Measurements from ENCODE around the gene NUTM2E. TPM values are rescaled to one million over a fixed set of nuclear protein-coding genes. Genes with fewer than 3 reads are reported as not detected.
"Not testable (repeated sequence)": the region's sequence is repeated elsewhere in the genome, so short reads cannot be mapped to it uniquely, and the experiment has no call there.

Gene NUTM2E
- total RNA-seq, 1 donor from 2014 or later: 0.06 TPM

DNA sequence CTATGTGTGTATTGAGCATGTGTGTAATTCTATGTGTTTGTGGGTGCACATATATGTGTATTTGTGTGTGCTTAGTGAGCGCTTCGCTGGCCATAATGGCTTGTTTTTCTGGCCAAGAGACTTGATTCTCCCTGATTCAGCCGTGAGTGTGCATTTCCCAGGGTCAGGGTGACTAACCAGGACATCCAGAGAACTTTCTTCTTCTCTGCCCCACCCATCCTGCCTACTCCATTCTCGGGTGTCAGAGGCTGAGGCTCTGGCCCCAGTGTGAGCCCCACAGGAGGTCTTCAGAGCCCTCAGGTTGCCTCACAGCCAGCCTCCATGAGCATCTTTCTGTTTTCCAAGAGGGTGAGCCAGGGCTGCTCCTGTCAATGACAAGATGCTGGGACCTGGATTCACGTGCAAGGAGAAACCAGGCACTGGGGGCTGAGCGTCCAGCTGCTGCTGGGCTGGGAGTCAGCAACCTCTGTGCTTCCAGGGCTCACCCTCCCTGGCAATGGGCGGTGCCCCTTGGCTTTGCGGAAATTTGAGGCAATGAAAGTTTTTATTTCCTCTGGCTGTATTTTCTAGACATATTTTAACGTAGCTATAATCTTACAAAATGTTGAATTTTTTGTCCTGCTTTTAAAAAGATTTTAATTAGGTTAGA is 40.5 kb downstream of the NUTM2E start:
- not testable (repeated sequence) for DNase-seq (ENCODE audit: low spot score)

DNA sequence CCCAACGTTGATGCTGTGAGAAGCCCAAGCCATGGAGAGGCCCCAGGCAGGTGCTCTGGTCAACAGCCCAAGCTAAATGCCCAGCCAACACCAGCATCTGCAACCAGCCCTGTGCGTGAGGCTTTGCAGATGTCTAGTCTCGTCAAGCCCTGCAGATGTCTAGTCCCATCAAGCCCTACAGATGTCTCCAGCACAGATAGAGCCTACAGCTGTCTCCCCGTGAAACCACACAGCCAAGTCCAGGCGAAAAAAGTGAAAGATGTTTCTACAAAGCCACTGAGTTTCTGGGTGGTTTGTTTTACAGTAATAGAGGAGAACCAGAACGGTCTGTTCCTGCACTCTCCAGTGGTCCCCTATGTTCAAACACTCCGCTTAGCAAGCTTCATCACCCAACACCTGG is 41.5 kb downstream of the NUTM2E start:
- not testable (repeated sequence) for DNase-seq (ENCODE audit: low spot score)

DNA sequence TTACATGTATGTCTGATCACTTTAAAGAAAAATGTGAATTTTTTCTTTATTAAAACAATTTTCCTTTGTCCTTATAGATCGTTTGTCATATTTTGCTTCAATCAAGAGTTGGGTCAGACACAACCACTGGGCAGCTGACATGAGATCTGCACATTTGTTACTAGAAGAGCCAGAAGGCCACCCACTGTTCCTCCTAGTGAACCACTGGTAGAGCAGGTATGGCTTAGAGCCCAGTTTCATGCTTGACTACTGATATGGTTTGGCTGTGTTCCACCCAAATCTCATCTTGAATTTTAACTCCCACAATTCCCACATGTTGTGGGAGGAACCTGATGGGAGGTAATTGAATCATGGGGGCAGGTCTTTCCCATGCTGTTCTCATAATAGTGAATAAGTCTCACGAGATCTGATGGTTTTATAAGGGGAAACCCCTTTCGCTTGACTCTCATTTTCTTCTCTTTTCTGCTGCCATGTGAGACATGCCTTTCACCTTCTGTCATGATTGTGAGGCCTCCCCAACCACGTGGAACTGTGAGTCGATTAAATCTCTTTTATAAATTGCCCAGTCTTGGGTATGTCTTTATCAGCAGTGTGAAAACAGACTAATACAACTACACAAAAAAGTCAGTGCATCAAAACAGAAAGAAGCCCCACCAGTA is 43.0 kb downstream of the NUTM2E start:
- not testable (repeated sequence) for DNase-seq (ENCODE audit: low spot score)

DNA sequence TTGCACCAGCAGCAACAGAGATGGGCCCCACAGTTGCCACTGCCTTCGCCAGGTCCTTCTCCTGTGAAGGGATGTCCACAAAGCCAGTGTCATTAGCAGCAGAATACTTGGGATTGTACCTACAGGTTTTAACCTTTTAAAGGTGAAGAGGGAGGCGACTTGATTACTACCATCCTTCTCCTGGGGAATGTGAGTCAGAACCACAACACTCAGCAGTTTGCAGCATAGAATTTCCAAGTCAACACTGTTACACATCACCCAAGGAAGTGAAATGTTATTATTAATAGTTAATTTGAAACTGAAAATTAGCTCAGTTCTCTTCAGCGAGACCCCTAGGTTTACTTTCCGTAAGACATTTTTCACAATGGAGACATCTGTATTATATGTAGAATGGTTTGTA is 45.2 kb downstream of the NUTM2E start:
- not testable (repeated sequence) for DNase-seq (ENCODE audit: low spot score)

Other genes with a start within 250 kb of the NUTM2E start
- 7.0 TPM for gene SFTPA1, start 215.8 kb upstream of the NUTM2E start, total RNA-seq
- 2.4 TPM for gene NUTM2B, start 123.5 kb upstream of the NUTM2E start, total RNA-seq
- 0.52 TPM for gene SFTPD, start 122.4 kb downstream of the NUTM2E start, total RNA-seq